MCF 10A (cell line): ENCODE data around the gene OR8B8. TPM values are rescaled to one million over a fixed set of nuclear protein-coding genes. Genes with fewer than 3 reads are reported as not detected.
A peak's percentile ranks its signal among the peaks of the same experiment; 100 is the strongest.

Experiments
- BruUV-seq: library from RNA; stranded (reverse); fragments of 400-500 nt; replicated peaks from 2 replicates; lab custom pipeline; 2021; lab: Mats Ljungman, UMichigan
- CTCF ChIA-PET: fragments of 300-600 bp; sonication (Branson Sonifier 250); formaldehyde crosslinking; extraction: SDS; loops from one replicate; lab custom pipeline; 2021; ENCODE audit warnings: antibody characterized with exemption, inconsistent platforms; lab: Yijun Ruan, JAX
- POLR2A ChIA-PET: fragments of 300-600, 350-650 bp; sonication (Branson Sonifier 250); formaldehyde crosslinking; extraction: SDS; loops from one replicate; lab custom pipeline; 2020; ENCODE audit warnings: antibody characterized with exemption, inconsistent platforms; lab: Yijun Ruan, JAX
- DNase-seq: peaks from one replicate; pipeline ENCODE4 v3.0.0-alpha.2; 2018; ENCODE audit not compliant: unreplicated experiment
- H3K27ac Mint-ChIP-seq: one replicate; pipeline ENCODE4 v1.8.0; 2022; ENCODE audit warnings: mild to moderate bottlenecking, low read depth, mixed read lengths; ENCODE audit not compliant: unreplicated experiment
- H3K27me3 Mint-ChIP-seq: one replicate; pipeline ENCODE4 v1.8.0; 2022; ENCODE audit warnings: mixed read lengths; ENCODE audit not compliant: insufficient read depth, unreplicated experiment
- H3K36me3 Mint-ChIP-seq: one replicate; pipeline ENCODE4 v1.8.0; 2022; ENCODE audit warnings: mild to moderate bottlenecking, moderate library complexity, mixed read lengths; ENCODE audit not compliant: insufficient read depth, unreplicated experiment
- H3K4me1 Mint-ChIP-seq: one replicate; pipeline ENCODE4 v1.8.0; 2022; ENCODE audit warnings: mixed read lengths; ENCODE audit not compliant: insufficient read depth, unreplicated experiment
- H3K4me3 Mint-ChIP-seq: one replicate; pipeline ENCODE4 v1.8.0; 2022; ENCODE audit warnings: mild to moderate bottlenecking, moderate library complexity, mixed read lengths; ENCODE audit not compliant: unreplicated experiment
- H3K9me3 Mint-ChIP-seq: one replicate; pipeline ENCODE4 v1.8.0; 2022; ENCODE audit warnings: mixed read lengths; ENCODE audit not compliant: unreplicated experiment
- intact Hi-C: fragments of 100-400 bp; cut with micrococcal nuclease; formaldehyde crosslinking; loops from 2 replicates; pipeline ENCODE4 v1.14.1; 2022
- total RNA-seq: library from RNA; stranded (reverse); gene quantifications from 2 replicates; pipeline ENCODE4 v1.2.3, GENCODE V29; 2022
- TF ChIP-seq, protein P1 (sequence below): fragments of 200-600 bp; IDR thresholded peaks from one replicate; pipeline ENCODE4 v1.8.0; 2022; ENCODE audit warnings: antibody characterized with exemption, mild to moderate bottlenecking; ENCODE audit not compliant: unreplicated experiment

The OR8B8 gene
- total RNA-seq, 1 experiment from 2014 or later = not detected

DNA sequence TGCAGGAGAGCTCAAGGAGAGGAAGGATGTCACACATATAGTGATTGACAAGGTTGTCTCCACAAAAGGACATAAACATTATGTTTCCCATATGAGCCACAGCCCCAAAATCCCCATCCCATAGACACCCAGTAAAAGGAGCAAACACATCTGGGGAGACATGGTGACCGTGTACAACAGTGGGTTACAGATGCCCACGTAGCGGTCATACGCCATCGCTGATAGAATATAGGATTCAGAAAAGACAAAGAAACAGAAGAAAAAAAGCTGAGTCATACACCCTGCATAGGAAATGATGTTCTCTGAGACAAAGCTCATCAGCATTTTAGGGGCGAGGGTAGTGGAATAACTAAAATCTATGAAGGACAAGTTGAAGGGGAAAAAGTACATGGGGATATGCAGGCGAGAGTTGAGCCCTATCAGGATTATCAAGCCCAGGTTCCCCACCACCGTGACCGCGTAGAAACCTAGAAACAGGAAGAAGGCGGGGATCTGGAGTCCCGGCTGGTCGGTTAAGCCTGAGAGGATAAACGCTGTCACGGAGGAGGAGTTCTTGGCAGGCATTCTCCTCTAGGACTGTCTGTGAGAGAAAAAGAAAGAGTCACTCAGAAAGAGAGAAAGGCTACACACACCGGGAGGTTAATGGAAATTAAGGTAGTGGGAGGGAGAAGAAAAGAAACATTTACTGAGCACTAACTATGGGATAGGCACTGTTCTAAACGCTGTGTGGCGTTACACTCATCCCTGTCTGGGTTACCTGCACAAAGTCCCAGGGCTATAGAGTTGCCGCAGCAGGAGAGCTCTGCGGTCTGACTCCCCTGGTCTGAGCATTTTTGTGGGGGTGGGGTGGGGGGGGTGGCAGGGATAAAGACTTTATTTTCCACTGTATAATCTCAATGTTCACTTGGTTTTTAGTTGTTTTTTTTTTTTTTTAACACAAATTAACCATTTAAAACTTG lies 36.1 kb upstream of the OR8B8 start:
- POLR2A ChIA-PET = no interaction called here
- Mint-ChIP-seq H3K27ac (peak overlapping the region; percentile 87), H3K4me3 (peak overlapping the region; percentile 76), H3K9me3 (no peaks in the 10 kb centered on the region), H3K4me1 (peaks cover 20% of the 10 kb centered on the region), H3K36me3 (no peaks in the 10 kb centered on the region), H3K27me3 (peaks cover 11% of the 10 kb centered on the region)
- BruUV-seq = TSS peak; percentile 68
- intact Hi-C loops = no loop called here
- peak; percentile 73 for DNase-seq
- TF ChIP-seq, protein P1, sequence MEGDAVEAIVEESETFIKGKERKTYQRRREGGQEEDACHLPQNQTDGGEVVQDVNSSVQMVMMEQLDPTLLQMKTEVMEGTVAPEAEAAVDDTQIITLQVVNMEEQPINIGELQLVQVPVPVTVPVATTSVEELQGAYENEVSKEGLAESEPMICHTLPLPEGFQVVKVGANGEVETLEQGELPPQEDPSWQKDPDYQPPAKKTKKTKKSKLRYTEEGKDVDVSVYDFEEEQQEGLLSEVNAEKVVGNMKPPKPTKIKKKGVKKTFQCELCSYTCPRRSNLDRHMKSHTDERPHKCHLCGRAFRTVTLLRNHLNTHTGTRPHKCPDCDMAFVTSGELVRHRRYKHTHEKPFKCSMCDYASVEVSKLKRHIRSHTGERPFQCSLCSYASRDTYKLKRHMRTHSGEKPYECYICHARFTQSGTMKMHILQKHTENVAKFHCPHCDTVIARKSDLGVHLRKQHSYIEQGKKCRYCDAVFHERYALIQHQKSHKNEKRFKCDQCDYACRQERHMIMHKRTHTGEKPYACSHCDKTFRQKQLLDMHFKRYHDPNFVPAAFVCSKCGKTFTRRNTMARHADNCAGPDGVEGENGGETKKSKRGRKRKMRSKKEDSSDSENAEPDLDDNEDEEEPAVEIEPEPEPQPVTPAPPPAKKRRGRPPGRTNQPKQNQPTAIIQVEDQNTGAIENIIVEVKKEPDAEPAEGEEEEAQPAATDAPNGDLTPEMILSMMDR = no peak
- CTCF ChIA-PET = interaction anchor here (1.0 to 1.3 kb wide), 2 partner anchors 15 to 28 kb away, joined by 3 read pairs; no protein-coding TSS in a partner anchor

DNA sequence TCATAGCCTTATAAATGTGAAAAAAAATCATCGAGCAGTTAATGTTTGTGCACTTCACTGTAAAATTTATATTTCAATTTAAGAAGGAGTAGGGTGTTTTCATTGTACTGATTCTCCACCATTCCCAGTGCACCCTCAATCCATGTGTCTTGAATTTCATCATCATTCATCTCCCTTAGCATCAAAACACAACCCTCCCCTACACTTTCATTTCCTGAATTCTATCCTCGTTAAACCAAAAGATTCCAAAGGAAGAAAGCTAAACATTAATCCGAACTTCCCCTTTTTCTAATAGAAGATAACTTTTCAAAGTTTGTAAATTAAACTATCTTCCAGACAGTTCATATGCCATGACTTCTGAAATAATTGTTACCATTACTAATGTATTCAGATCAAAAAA lies 34.1 kb upstream of the OR8B8 start:
- H3K36me3 Mint-ChIP-seq = no peaks in the 10 kb centered on the region
- POLR2A ChIA-PET = no interaction called here
- H3K27ac Mint-ChIP-seq = no peak overlapping the region
- H3K9me3 Mint-ChIP-seq = no peaks in the 10 kb centered on the region
- no peak for DNase-seq
- TF ChIP-seq, protein P1 = no peak
- no TSS peak for BruUV-seq
- peaks cover 22% of the 10 kb centered on the region for H3K27me3 Mint-ChIP-seq
- intact Hi-C loops = no loop called here
- H3K4me1 Mint-ChIP-seq = peaks cover 20% of the 10 kb centered on the region
- CTCF ChIA-PET = no interaction called here
- no peak overlapping the region for H3K4me3 Mint-ChIP-seq

DNA sequence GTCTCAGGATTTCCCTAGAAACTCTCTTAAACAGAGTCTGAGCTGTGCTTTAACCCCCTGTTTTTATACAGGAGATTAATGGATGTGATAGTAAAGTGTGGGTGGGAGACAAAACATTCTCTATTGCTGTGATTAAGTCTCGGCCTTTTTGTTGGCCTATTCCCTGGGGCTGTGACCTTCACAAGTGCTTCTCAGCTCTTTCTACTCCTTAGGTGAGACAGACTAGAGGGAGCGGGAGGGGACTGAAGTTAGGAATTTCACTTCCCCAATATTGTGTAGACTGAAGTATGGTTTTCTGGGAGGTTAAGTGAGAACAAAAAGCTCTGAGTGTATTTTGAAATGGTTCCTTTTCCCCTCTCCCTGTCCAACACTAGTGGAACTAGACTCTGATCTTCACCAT lies 29.8 kb upstream of the OR8B8 start:
- intact Hi-C loops = no loop called here
- POLR2A ChIA-PET = no interaction called here
- TF ChIP-seq, protein P1 = no peak
- CTCF ChIA-PET = interaction anchor here (0.7 to 1.3 kb wide), 4 partner anchors 17 to 73 kb away, joined by 3 to 4 read pairs (median 3); no protein-coding TSS in a partner anchor
- no peak overlapping the region for H3K27ac Mint-ChIP-seq
- BruUV-seq = no TSS peak
- H3K36me3 Mint-ChIP-seq = no peaks in the 10 kb centered on the region
- no peaks in the 10 kb centered on the region for H3K9me3 Mint-ChIP-seq
- H3K27me3 Mint-ChIP-seq = peaks cover 55% of the 10 kb centered on the region
- no peak for DNase-seq
- no peak overlapping the region for H3K4me3 Mint-ChIP-seq
- H3K4me1 Mint-ChIP-seq = no peaks in the 10 kb centered on the region

DNA sequence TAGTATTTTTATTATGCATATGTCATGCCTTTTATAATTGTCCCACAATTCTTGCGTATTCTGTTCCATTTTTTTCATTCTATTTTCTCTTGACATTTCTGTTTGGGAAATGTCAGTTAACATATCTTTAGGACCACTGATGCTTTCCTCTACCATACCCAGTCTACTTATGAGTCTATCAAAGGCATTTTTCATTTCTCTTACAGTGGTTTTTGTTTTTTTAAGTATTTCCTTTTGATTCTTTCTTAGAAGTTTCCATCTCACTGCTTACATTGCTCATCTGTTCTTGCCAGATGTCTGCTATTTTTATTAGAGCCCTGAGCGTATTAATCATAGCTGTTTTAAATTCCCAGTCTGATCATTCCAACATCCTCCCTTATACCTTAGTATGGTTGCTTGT lies 29.3 kb upstream of the OR8B8 start:
- no peak for DNase-seq
- Mint-ChIP-seq H3K9me3 (no peaks in the 10 kb centered on the region), H3K4me3 (no peak overlapping the region), H3K27ac (no peak overlapping the region), H3K27me3 (peaks cover 60% of the 10 kb centered on the region), H3K36me3 (no peaks in the 10 kb centered on the region), H3K4me1 (no peaks in the 10 kb centered on the region)
- ChIA-PET CTCF (interaction anchor here (0.7 to 1.3 kb wide), 4 partner anchors 17 to 72 kb away, joined by 3 to 4 read pairs (median 3); no protein-coding TSS in a partner anchor), POLR2A (no interaction called here)
- TF ChIP-seq, protein P1 = no peak
- intact Hi-C loops = no loop called here
- no TSS peak for BruUV-seq
